H1 (cell line): ENCODE data around the gene FAM193A. TPM values are rescaled to one million over a fixed set of nuclear protein-coding genes. Genes with fewer than 3 reads are reported as not detected.

Experiments used
- CTCF ChIA-PET: fragments of 300-600 bp; sonication (Branson Sonifier 250); formaldehyde crosslinking; loops from one replicate; lab custom pipeline; 2021; ENCODE audit not compliant: partially characterized antibody; lab: Charles Lee
- POLR2A ChIA-PET: fragments of 300-600 bp; sonication (Branson Sonifier 250); formaldehyde crosslinking; loops from one replicate; lab custom pipeline; 2021; ENCODE audit warnings: inconsistent platforms; ENCODE audit not compliant: partially characterized antibody; lab: Charles Lee
- DNase-seq, 2 experiments: peaks; one replicate each; pipeline versions ENCODE4 v3.0.0 to v3.0.0-alpha.2; 2010 to 2022; ENCODE audit warnings: low spot score in 2 of 2, low read depth in 1 of 2, mixed read lengths in 1 of 2
- FAIRE-seq: peaks from 2 replicates; lab custom pipeline; 2011; peaks lifted over from hg19 to GRCh38; lab: Jason Lieb, UNC
- H2AFZ ChIP-seq: 2 replicates; pipeline ENCODE4 v1.8.1; 2012; ENCODE audit warnings: low read length, inconsistent platforms
- H2AK5ac ChIP-seq: 2 replicates; pipeline ENCODE4 v1.6.1; 2013; ENCODE audit warnings: low read depth, low read length
- H2BK120ac ChIP-seq: replicated peaks from 2 replicates; pipeline ENCODE3; 2013; ENCODE audit warnings: low read depth, low read length, inconsistent platforms
- H2BK12ac ChIP-seq: 2 replicates; pipeline ENCODE4 v1.6.1; 2013; ENCODE audit warnings: low read depth, low read length
- H2BK15ac ChIP-seq: 2 replicates; pipeline ENCODE4 v1.6.1; 2013; ENCODE audit warnings: low read length
- H2BK20ac ChIP-seq: 2 replicates; pipeline ENCODE4 v1.6.1; 2013; ENCODE audit warnings: low read length
- H2BK5ac ChIP-seq: 2 replicates; pipeline ENCODE4 v1.6.1; 2013; ENCODE audit warnings: low read depth, low read length
- H3K14ac ChIP-seq: 2 replicates; pipeline ENCODE4 v1.6.1; 2013; ENCODE audit warnings: inconsistent platforms; ENCODE audit not compliant: insufficient read length
- H3K18ac ChIP-seq: 2 replicates; pipeline ENCODE4 v1.6.1; 2013; ENCODE audit warnings: low read length; ENCODE audit errors: extremely low read depth
- H3K23ac ChIP-seq: 2 replicates; pipeline ENCODE4 v1.6.1; 2013; ENCODE audit warnings: inconsistent platforms; ENCODE audit not compliant: insufficient read length
- H3K23me2 ChIP-seq: 2 replicates; pipeline ENCODE4 v1.6.1; 2013; ENCODE audit warnings: low read depth, low read length
- H3K27ac ChIP-seq: 2 replicates; pipeline ENCODE4 v1.6.1; 2011; ENCODE audit warnings: low read depth, low read length, inconsistent platforms
- H3K27me3 ChIP-seq, 4 experiments: replicated peaks in 1 of 4; 1 replicate in 1 of 4; 2 replicates in 3 of 4; pipeline versions ENCODE4 v1.6.1 to v1.8.1; 2011 to 2013; ENCODE audit warnings: low read length in 3 of 4, mild to moderate bottlenecking in 3 of 4, inconsistent platforms in 2 of 4, mixed read lengths in 2 of 4, moderate library complexity in 1 of 4; ENCODE audit not compliant: control insufficient read depth in 3 of 4, insufficient read depth in 3 of 4; ENCODE audit errors: extremely low read depth in 1 of 4
- H3K36me3 ChIP-seq, 4 experiments: 2 replicates each; pipeline versions ENCODE4 v1.6.1 to v1.8.1; 2011 to 2013; ENCODE audit warnings: mild to moderate bottlenecking in 4 of 4, low read length in 3 of 4, moderate library complexity in 2 of 4, control low read depth in 1 of 4, inconsistent platforms in 1 of 4; ENCODE audit not compliant: insufficient read depth in 4 of 4, control insufficient read depth in 2 of 4
- H3K4ac ChIP-seq: replicated peaks from 2 replicates; pipeline ENCODE3; 2013; ENCODE audit warnings: low read length, low read depth, mixed read lengths, inconsistent platforms; ENCODE audit not compliant: insufficient read length
- H3K4me1 ChIP-seq, 4 experiments: replicated peaks in 1 of 4; 1 replicate in 1 of 4; 2 replicates in 3 of 4; pipeline versions ENCODE4 v1.6.1 to v1.8.1; 2011 to 2013; ENCODE audit warnings: low read length in 3 of 4, inconsistent platforms in 2 of 4, mixed read lengths in 1 of 4; ENCODE audit not compliant: insufficient read depth in 4 of 4, control insufficient read depth in 3 of 4
- H3K4me2 ChIP-seq, 2 experiments: 2 replicates each; pipeline versions ENCODE4 v1.6.1 to v1.8.1; 2011 to 2013; ENCODE audit warnings: low read depth in 2 of 2, low read length in 2 of 2, control low read depth in 1 of 2, inconsistent platforms in 1 of 2, mild to moderate bottlenecking in 1 of 2; ENCODE audit not compliant: insufficient read depth in 1 of 2
- H3K4me3 ChIP-seq, 4 experiments: fragments of 200-600, 300-600 bp in 1 of 4; sonication (generic), shearing (Covaris generic), sonication (Bioruptor Twin) in 1 of 4; 2 replicates each; pipeline versions ENCODE4 v1.5.1 to v1.8.1; 2011 to 2016; ENCODE audit warnings: low read length in 4 of 4, low read depth in 3 of 4, control low read depth in 2 of 4, inconsistent platforms in 2 of 4, mild to moderate bottlenecking in 2 of 4, mixed read lengths in 1 of 4, moderate library complexity in 1 of 4; ENCODE audit not compliant: insufficient read depth in 2 of 4; ENCODE audit errors: extremely low read depth in 1 of 4
- H3K56ac ChIP-seq: replicated peaks from 2 replicates; pipeline ENCODE3; 2013; ENCODE audit warnings: low read depth, mild to moderate bottlenecking, mixed read lengths, low read length, inconsistent platforms; ENCODE audit not compliant: insufficient read length
- H3K79me1 ChIP-seq: 2 replicates; pipeline ENCODE4 v1.6.1; 2013; ENCODE audit warnings: low read depth, low read length, control low read depth
- H3K79me2 ChIP-seq, 2 experiments: 2 replicates each; pipeline versions ENCODE4 v1.6.1 to v1.8.1; 2012 to 2013; ENCODE audit warnings: low read length in 2 of 2, mild to moderate bottlenecking in 2 of 2, inconsistent platforms in 1 of 2; ENCODE audit not compliant: insufficient read depth in 2 of 2, control insufficient read depth in 1 of 2
- H3K9ac ChIP-seq, 4 experiments: replicated peaks in 1 of 4; 1 replicate in 1 of 4; 2 replicates in 3 of 4; pipeline versions ENCODE4 v1.6.1 to v1.8.1; 2011 to 2013; ENCODE audit warnings: low read depth in 3 of 4, low read length in 3 of 4, control low read depth in 2 of 4, mild to moderate bottlenecking in 2 of 4, moderate library complexity in 2 of 4, inconsistent platforms in 1 of 4; ENCODE audit errors: extremely low read depth in 1 of 4
- H3K9me3 ChIP-seq, 2 experiments: 2 replicates each; pipeline versions ENCODE4 v1.6.1 to v1.8.1; 2012 to 2013; ENCODE audit warnings: mild to moderate bottlenecking in 2 of 2, moderate library complexity in 2 of 2, control low read depth in 1 of 2, inconsistent platforms in 1 of 2, low read depth in 1 of 2, low read length in 1 of 2, mixed read lengths in 1 of 2; ENCODE audit not compliant: insufficient read depth in 2 of 2
- H4K20me1 ChIP-seq, 2 experiments: replicated peaks in 1 of 2; 2 replicates each; pipeline versions ENCODE3 to v1.8.1; 2011 to 2013; ENCODE audit warnings: inconsistent platforms in 2 of 2, low read length in 2 of 2, mild to moderate bottlenecking in 1 of 2; ENCODE audit not compliant: insufficient read depth in 2 of 2, control insufficient read depth in 1 of 2
- H4K5ac ChIP-seq: 2 replicates; pipeline ENCODE4 v1.6.1; 2013; ENCODE audit warnings: low read length, low read depth, mixed read lengths, inconsistent platforms; ENCODE audit not compliant: insufficient read length
- H4K8ac ChIP-seq: 2 replicates; pipeline ENCODE4 v1.8.0; 2013; ENCODE audit warnings: mild to moderate bottlenecking, moderate library complexity, low read length, inconsistent platforms; ENCODE audit not compliant: insufficient read depth; ENCODE audit errors: extremely low read depth
- H4K91ac ChIP-seq: replicated peaks from 2 replicates; pipeline ENCODE3; 2013; ENCODE audit warnings: low read length, mixed read lengths, inconsistent platforms; ENCODE audit not compliant: insufficient read length
- BACH1 ChIP-seq: IDR thresholded peaks from 2 replicates; pipeline ENCODE4 v1.6.1; 2012; ENCODE audit warnings: low read length, improper control_type of control experiment
- CBX8 ChIP-seq: fragments of 300-800, 300-1000 bp; sonication (generic); IDR thresholded peaks from 2 replicates; pipeline ENCODE4 v1.7.1; 2016; ENCODE audit warnings: low read depth, low read length, borderline replicate concordance
- FOSL1 ChIP-seq: IDR thresholded peaks from 2 replicates; pipeline ENCODE4 v1.6.1; 2011; ENCODE audit warnings: mild to moderate bottlenecking, low read depth, low read length, moderate library complexity; ENCODE audit not compliant: insufficient read depth
- GABPA ChIP-seq: IDR thresholded peaks from 2 replicates; pipeline ENCODE4 v1.6.1; 2011; ENCODE audit warnings: mild to moderate bottlenecking, low read length, moderate library complexity, borderline replicate concordance; ENCODE audit not compliant: insufficient read depth
- JUND ChIP-seq: IDR thresholded peaks from 2 replicates; pipeline ENCODE4 v1.6.1; 2011; ENCODE audit warnings: mild to moderate bottlenecking, improper control_type of control experiment, low read length
- KDM5A ChIP-seq: fragments of 200-600 bp; IDR thresholded peaks from 2 replicates; pipeline ENCODE4 v1.7.1; 2012; ENCODE audit warnings: mild to moderate bottlenecking, low read length, inconsistent platforms, mixed read lengths
- NANOG ChIP-seq: IDR thresholded peaks from 2 replicates; pipeline ENCODE4 v1.6.1; 2011; ENCODE audit warnings: low read length, low read depth, mild to moderate bottlenecking, inconsistent platforms; ENCODE audit not compliant: insufficient read depth, poor library complexity, severe bottlenecking
- SIN3A ChIP-seq, 2 experiments: IDR thresholded peaks in 1 of 2; conservative IDR thresholded peaks in 1 of 2; 2 replicates each; pipeline ENCODE4 v1.6.1; 2011 to 2012; ENCODE audit warnings: low read length in 2 of 2, improper control_type of control experiment in 1 of 2, low read depth in 1 of 2, mild to moderate bottlenecking in 1 of 2
- SRF ChIP-seq: IDR thresholded peaks from 2 replicates; pipeline ENCODE4 v1.6.1; 2011; ENCODE audit warnings: mild to moderate bottlenecking, low read depth, low read length, moderate library complexity
- TBP ChIP-seq: IDR thresholded peaks from 2 replicates; pipeline ENCODE4 v1.6.1; 2011; ENCODE audit warnings: low read depth, low read length, improper control_type of control experiment
- ZNF274 ChIP-seq: IDR thresholded peaks from 2 replicates; pipeline ENCODE4 v1.7.0; 2012; ENCODE audit warnings: low read length, borderline replicate concordance; ENCODE audit errors: extremely low read depth
- WGBS, 2 experiments: shearing (Covaris generic) in 1 of 2; methylation state at CpG; one replicate each; pipeline versions ENCODE4 v1.1.6 to v1.1.7; 2013 to 2015; ENCODE audit warnings: low lambda C conversion rate in 2 of 2, mixed read lengths in 2 of 2, inconsistent platforms in 1 of 2, low coverage in 1 of 2, missing lambda C conversion rate in 1 of 2; ENCODE audit not compliant: insufficient replicate concordance in 2 of 2, insufficient coverage in 1 of 2, insufficient read length in 1 of 2; ENCODE audit errors: extremely low coverage in 1 of 2, missing lambda C conversion rate in 1 of 2; 5-methylcytosine and 5-hydroxymethylcytosine counted together
- polyA plus RNA-seq, 7 experiments: library from polyadenylated mRNA; depleted of rRNA in 3 of 7; stranded (reverse) in 5 of 7; unstranded in 2 of 7; fragments of >200 nt in 5 of 7; fragments of 200-250 nt in 2 of 7; gene quantifications; 1 replicate in 5 of 7; 2 replicates in 1 of 7; 4 replicates in 1 of 7; pipeline versions ENCODE4 v1.2.1 to v1.2.3, GENCODE V29; 2011 to 2013; ENCODE audit warnings: missing spikeins in 2 of 7, mixed read lengths in 2 of 7
- total RNA-seq: library from RNA; stranded (reverse); fragmentation: NEBNext Ultra II Directional; extraction: Animal tissue kit (Norgen Biotek cat#: 25700); gene quantifications from 2 replicates; pipeline ENCODE4 v1.2.1, GENCODE V29; 2021
- TF ChIP-seq, protein P1 (sequence below): IDR thresholded peaks from 2 replicates; pipeline ENCODE4 v1.6.1; 2011; ENCODE audit warnings: low read depth, mild to moderate bottlenecking, low read length; ENCODE audit not compliant: insufficient read depth

Gene FAM193A
- total and polyA plus RNA-seq, 2 of the 8 experiments (the other 6 are each of a cell fraction or from before 2014, with no cell fraction given), result 8.7 to 26.2 TPM

DNA sequence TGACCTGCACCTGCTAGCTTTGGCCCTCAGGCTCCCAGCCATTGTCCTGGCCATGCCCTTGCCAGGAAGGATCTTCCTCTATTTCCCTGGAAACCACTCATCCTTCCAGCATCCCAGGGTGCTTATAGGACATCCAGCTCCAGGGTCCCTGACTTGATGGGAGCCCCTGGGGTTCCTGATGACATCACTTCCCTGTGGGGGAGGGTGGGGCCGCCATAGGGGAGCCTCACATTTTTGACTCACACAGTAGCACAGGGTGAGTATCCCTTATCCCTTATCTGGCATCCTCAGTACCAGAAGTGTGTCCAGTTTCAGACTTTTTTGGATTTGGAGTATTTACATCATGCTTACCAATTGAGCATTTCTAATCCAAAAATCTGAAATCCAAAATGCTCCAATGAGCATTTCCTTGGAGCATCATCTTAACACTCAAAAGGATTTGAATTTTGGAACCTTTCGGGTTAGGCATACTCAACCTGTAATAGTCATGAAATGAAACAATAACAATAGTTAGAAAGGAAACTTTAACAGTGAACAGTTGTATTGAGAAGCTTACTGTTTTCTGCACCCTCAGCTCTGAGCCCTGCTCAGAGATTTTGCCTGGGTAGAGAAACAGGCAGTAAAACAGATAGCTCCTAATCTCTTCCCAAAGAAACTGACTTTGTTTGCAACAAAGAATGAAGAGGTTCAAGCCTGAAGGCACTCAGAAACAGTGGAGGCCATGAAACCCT, 197.6 kb downstream of the FAM193A start:
- Histone ChIP-seq H3K9ac (no peak overlapping the region), H2BK5ac (no peak overlapping the region), H3K4me1 (no peaks in the 10 kb centered on the region), H3K79me2 (no peaks in the 10 kb centered on the region), H3K9me3 (peaks cover 0 to 4% of the 10 kb centered on the region in 2 experiments; a peak in 1 of 4 replicates), H2BK15ac (no peak overlapping the region), H3K36me3 (peaks cover 5 to 17% (median 11%) of the 10 kb centered on the region in 4 experiments; a peak in 7 of 8 replicates), H4K5ac (no peak overlapping the region), H3K23me2 (no peaks in the 10 kb centered on the region), H3K27me3 (no peaks in the 10 kb centered on the region), H4K20me1 (peaks cover 0 to 3% of the 10 kb centered on the region in 2 experiments), H3K56ac (no peak overlapping the region), H4K8ac (no peak overlapping the region), H3K79me1 (no peaks in the 10 kb centered on the region), H2BK120ac (no peak overlapping the region), H3K4me2 (no peak overlapping the region), H3K27ac (no peak overlapping the region), H2AK5ac (no peak overlapping the region), H2BK12ac (no peak overlapping the region), H3K4ac (no peak overlapping the region), H2BK20ac (no peak overlapping the region), H2AFZ (no peak overlapping the region), H3K23ac (no peak overlapping the region), H3K4me3 (no peak overlapping the region), H4K91ac (no peak overlapping the region), H3K14ac (no peak overlapping the region), H3K18ac (no peak overlapping the region)
- CTCF ChIA-PET, result no interaction called here
- WGBS, 2 experiments, result 90% methylated on average over 1 of the region's 2 CpGs; no CpG with 5 or more reads in 1 of the 2 experiments
- FAIRE-seq (no peak), DNase-seq (no peak)
- POLR2A ChIA-PET, result interaction anchor here (0.6 to 1.3 kb wide), 2 partner anchors 12 to 37 kb away, joined by 3 read pairs; no protein-coding TSS in a partner anchor
- TF ChIP-seq TBP (no peak), CBX8 (no peak), BACH1 (no peak), GABPA (no peak), SRF (no peak), NANOG (no peak), KDM5A (no peak), FOSL1 (no peak), SIN3A (conservative IDR thresholded peaks at IDR 0.05 in 1 of 2, IDR thresholded peaks at IDR 0.05 in 1 of 2; ENCODE audit: low read depth in 1 of 2, low read length in 2 of 2) (no peak), ZNF274 (no peak), JUND (no peak)
- TF ChIP-seq, protein P1, sequence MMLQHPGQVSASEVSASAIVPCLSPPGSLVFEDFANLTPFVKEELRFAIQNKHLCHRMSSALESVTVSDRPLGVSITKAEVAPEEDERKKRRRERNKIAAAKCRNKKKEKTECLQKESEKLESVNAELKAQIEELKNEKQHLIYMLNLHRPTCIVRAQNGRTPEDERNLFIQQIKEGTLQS, result no peak
